Uterus (tissue), 4 donors: ENCODE measurements around the gene APLP1. TPM values are rescaled to one million over a fixed set of nuclear protein-coding genes. Genes with fewer than 3 reads are reported as not detected.
A peak's percentile ranks its signal among the peaks of the same experiment; 100 is the strongest.

Experiments
- DNase-seq, 2 donors: peaks; one replicate each; pipeline ENCODE4 v3.0.0-alpha.2; 2019 to 2020
- H3K27ac ChIP-seq, 2 donors: fragments of 200-600 bp; sonication (generic); 1 replicate in 1 of 2; 2 replicates in 1 of 2; pipeline ENCODE4 v1.5.1; 2016 to 2018
- H3K27me3 ChIP-seq, 2 donors: fragments of 200-600 bp; sonication (generic); one replicate each; pipeline ENCODE4 v1.5.1; 2018 to 2019; ENCODE audit warnings: control low read depth in 1 of 2
- H3K36me3 ChIP-seq, 2 donors: fragments of 200-600 bp; sonication (generic); one replicate each; pipeline ENCODE4 v1.5.1; 2019; ENCODE audit warnings: control low read depth in 1 of 2
- H3K4me1 ChIP-seq, 2 donors: fragments of 200-600 bp; sonication (generic); one replicate each; pipeline ENCODE4 v1.5.1; 2018 to 2019; ENCODE audit warnings: control low read depth in 1 of 2
- H3K4me3 ChIP-seq, 2 donors: fragments of 200-600 bp; sonication (generic); 1 replicate in 1 of 2; 2 replicates in 1 of 2; pipeline ENCODE4 v1.5.1; 2018 to 2019; ENCODE audit warnings: mild to moderate bottlenecking in 1 of 2
- H3K9me3 ChIP-seq, 2 donors: fragments of 200-600 bp; sonication (generic); one replicate each; pipeline ENCODE4 v1.5.1; 2019; ENCODE audit warnings: control low read depth in 1 of 2
- POLR2A ChIP-seq, 2 donors: fragments of 450-650 bp; IDR thresholded peaks; one replicate each; pipeline ENCODE4 v1.6.1; 2016; ENCODE audit warnings: antibody characterized with exemption in 2 of 2, mild to moderate bottlenecking in 1 of 2, moderate library complexity in 1 of 2
- intact Hi-C: fragments of 100-400 bp; cut with DNase I; formaldehyde crosslinking; loops from one replicate; pipeline ENCODE4 v1.15.1; 2023; ENCODE audit warnings: low total_unique reads
- total RNA-seq, 4 donors: library from RNA; depleted of rRNA in 3 of 4; stranded (reverse); fragments of >200 nt in 3 of 4; gene quantifications; one replicate each; pipeline versions ENCODE4 v1.1.0 to v1.2.4, GENCODE V29; 2014 to 2023
- TF ChIP-seq, protein P1 (sequence below), 4 experiments: fragments of 200-600 bp in 2 of 4; fragments of 450-650 bp in 2 of 4; sonication (generic) in 2 of 4; IDR thresholded peaks; one replicate each; pipeline ENCODE4 v1.5.1; 2016 to 2019; ENCODE audit warnings: antibody characterized with exemption in 4 of 4, mild to moderate bottlenecking in 2 of 4, moderate library complexity in 1 of 4
- donor health status: DM: yes; HTN: yes; CAD: no.

Gene APLP1
- total RNA-seq, 4 donors from 2014 or later = 6.1 to 16.2 TPM; not detected in 2

DNA sequence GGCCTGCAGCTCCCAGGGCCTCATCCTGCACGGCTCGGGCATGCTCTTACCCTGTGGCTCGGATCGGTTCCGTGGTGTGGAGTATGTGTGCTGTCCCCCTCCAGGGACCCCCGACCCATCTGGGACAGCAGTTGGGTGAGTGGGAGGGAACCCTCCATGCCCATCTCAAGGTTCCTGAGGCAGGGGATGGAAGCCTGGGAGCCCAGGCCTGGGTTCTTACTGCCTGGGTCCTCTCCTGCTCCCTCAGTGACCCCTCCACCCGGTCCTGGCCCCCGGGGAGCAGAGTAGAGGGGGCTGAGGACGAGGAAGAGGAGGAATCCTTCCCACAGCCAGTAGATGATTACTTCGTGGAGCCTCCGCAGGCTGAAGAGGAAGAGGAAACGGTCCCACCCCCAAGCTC lies 3.2 kb downstream of the APLP1 start:
- intact Hi-C loops = no loop called here
- DNase-seq = no peak
- H3K4me1 ChIP-seq = peaks cover 0 to 14% of the 10 kb centered on the region in 2 donors
- no peaks in the 10 kb centered on the region for H3K36me3 ChIP-seq
- H3K4me3 ChIP-seq = no peak overlapping the region
- TF ChIP-seq, protein P1, sequence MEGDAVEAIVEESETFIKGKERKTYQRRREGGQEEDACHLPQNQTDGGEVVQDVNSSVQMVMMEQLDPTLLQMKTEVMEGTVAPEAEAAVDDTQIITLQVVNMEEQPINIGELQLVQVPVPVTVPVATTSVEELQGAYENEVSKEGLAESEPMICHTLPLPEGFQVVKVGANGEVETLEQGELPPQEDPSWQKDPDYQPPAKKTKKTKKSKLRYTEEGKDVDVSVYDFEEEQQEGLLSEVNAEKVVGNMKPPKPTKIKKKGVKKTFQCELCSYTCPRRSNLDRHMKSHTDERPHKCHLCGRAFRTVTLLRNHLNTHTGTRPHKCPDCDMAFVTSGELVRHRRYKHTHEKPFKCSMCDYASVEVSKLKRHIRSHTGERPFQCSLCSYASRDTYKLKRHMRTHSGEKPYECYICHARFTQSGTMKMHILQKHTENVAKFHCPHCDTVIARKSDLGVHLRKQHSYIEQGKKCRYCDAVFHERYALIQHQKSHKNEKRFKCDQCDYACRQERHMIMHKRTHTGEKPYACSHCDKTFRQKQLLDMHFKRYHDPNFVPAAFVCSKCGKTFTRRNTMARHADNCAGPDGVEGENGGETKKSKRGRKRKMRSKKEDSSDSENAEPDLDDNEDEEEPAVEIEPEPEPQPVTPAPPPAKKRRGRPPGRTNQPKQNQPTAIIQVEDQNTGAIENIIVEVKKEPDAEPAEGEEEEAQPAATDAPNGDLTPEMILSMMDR (IDR thresholded peaks at IDR 0.05) = no peak
- no peak overlapping the region for H3K27ac ChIP-seq
- peaks cover 0 to 3% of the 10 kb centered on the region in 2 donors for H3K27me3 ChIP-seq
- H3K9me3 ChIP-seq = no peaks in the 10 kb centered on the region

GRCh38 chr19:35872180-35872579 lies 3.8 kb downstream of the APLP1 start:
- Histone ChIP-seq H3K36me3 (no peaks in the 10 kb centered on the region), H3K4me3 (no peak overlapping the region), H3K27me3 (peaks cover 0 to 3% of the 10 kb centered on the region in 2 donors), H3K4me1 (peaks cover 0 to 14% of the 10 kb centered on the region in 2 donors), H3K27ac (no peak overlapping the region), H3K9me3 (no peaks in the 10 kb centered on the region)
- intact Hi-C loops = no loop called here
- no peak for DNase-seq
- TF ChIP-seq, protein P1 (IDR thresholded peaks at IDR 0.05) = no peak
- TF ChIP-seq POLR2A (IDR thresholded peaks at IDR 0.05) = no peak

GRCh38 chr19:35874392-35874930 lies 6.1 kb downstream of the APLP1 start:
- H3K27me3 ChIP-seq = peaks cover 0 to under 1% of the 10 kb centered on the region in 2 donors
- intact Hi-C loops = no loop called here

DNA sequence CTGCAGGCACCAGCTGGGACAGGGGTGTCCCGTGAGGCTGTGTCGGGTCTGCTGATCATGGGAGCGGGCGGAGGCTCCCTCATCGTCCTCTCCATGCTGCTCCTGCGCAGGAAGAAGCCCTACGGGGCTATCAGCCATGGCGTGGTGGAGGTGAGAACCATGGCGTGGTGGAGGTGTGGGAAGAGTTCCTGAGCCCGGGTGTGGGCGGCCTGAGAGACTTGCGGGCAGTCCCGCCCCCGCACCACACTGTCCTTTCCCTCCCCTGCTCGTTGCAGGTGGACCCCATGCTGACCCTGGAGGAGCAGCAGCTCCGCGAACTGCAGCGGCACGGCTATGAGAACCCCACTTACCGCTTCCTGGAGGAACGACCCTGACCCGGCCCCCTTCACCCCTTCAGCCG lies 10.7 kb downstream of the APLP1 start:
- Histone ChIP-seq H3K4me3 (no peak overlapping the region), H3K4me1 (no peaks in the 10 kb centered on the region), H3K27ac (no peak overlapping the region), H3K27me3 (peaks cover 0 to 7% of the 10 kb centered on the region in 2 donors), H3K36me3 (no peaks in the 10 kb centered on the region), H3K9me3 (no peaks in the 10 kb centered on the region)
- no peak for TF ChIP-seq POLR2A (IDR thresholded peaks at IDR 0.05)
- TF ChIP-seq, protein P1 (IDR thresholded peaks at IDR 0.05) = no peak
- no peak for DNase-seq
- intact Hi-C loops = no loop called here

More at GRCh38 chr19:35874392-35874930, 6.1 kb downstream of the APLP1 start:
- H3K4me1 ChIP-seq = peaks cover 0 to 9% of the 10 kb centered on the region in 2 donors
- no peaks in the 10 kb centered on the region for H3K36me3 ChIP-seq
- H3K9me3 ChIP-seq = no peaks in the 10 kb centered on the region
- no peak for TF ChIP-seq POLR2A (IDR thresholded peaks at IDR 0.05)
- TF ChIP-seq, protein P1 (IDR thresholded peaks at IDR 0.05) = no peak
- H3K4me3 ChIP-seq = no peak overlapping the region
- H3K27ac ChIP-seq = no peak overlapping the region
- no peak for DNase-seq

- intact Hi-C loops = loop anchor here (10.0 kb wide), 1 partner anchor 55 kb away; the partner anchor contains the start of gene LRFN3
- peak; percentile 70 to 81 for DNase-seq
- Histone ChIP-seq H3K4me3 (no peak overlapping the region), H3K27ac (no peak overlapping the region), H3K9me3 (no peaks in the 10 kb centered on the region), H3K36me3 (no peaks in the 10 kb centered on the region), H3K4me1 (no peaks in the 10 kb centered on the region), H3K27me3 (peaks cover 0 to 7% of the 10 kb centered on the region in 2 donors)
- TF ChIP-seq, protein P1 (IDR thresholded peaks at IDR 0.05) = no peak
- no peak for TF ChIP-seq POLR2A (IDR thresholded peaks at IDR 0.05)
Measured at GRCh38 chr19:35879770-35880317, 11.5 kb downstream of the APLP1 start.
